KMS-11 (cell line): ENCODE data around the gene FAF1.
"Not testable (repeated sequence)": the region's sequence is repeated elsewhere in the genome, so short reads cannot be mapped to it uniquely, and the experiment has no call there.

Experiments
- H2AFZ ChIP-seq: fragments of 200-600 bp; sonication (generic); 2 replicates; pipeline ENCODE4 v1.6.1; 2016; ENCODE audit warnings: antibody characterized with exemption, mixed run types, low read depth
- H3K27ac ChIP-seq: fragments of 200-600 bp; sonication (generic); 2 replicates; pipeline ENCODE4 v1.6.1; 2016; ENCODE audit warnings: mild to moderate bottlenecking, mixed run types
- H3K27me3 ChIP-seq: fragments of 200-600 bp; sonication (generic); 2 replicates; pipeline ENCODE4 v1.6.1; 2017; ENCODE audit warnings: mild to moderate bottlenecking, low read depth, mixed run types, moderate library complexity; ENCODE audit not compliant: insufficient read depth
- H3K36me3 ChIP-seq: fragments of 200-600 bp; sonication (generic); 2 replicates; pipeline ENCODE4 v1.6.1; 2017; ENCODE audit warnings: mild to moderate bottlenecking, mixed run types; ENCODE audit not compliant: insufficient read depth
- H3K4me1 ChIP-seq: fragments of 200-600 bp; sonication (generic); 2 replicates; pipeline ENCODE4 v1.6.1; 2016; ENCODE audit warnings: mild to moderate bottlenecking, low read depth, mixed run types; ENCODE audit not compliant: poor library complexity, severe bottlenecking
- H3K4me2 ChIP-seq: fragments of 200-600 bp; sonication (generic); 2 replicates; pipeline ENCODE4 v1.7.0; 2016; ENCODE audit warnings: mild to moderate bottlenecking, mixed run types
- H3K4me3 ChIP-seq: fragments of 200-600 bp; sonication (generic); IDR thresholded peaks from 2 replicates; pipeline ENCODE4 v1.6.1; 2017; ENCODE audit warnings: low read depth, low read length, mixed read lengths; ENCODE audit not compliant: insufficient read depth
- H3K79me2 ChIP-seq: fragments of 200-600 bp; sonication (generic); 2 replicates; pipeline ENCODE4 v1.6.1; 2016; ENCODE audit warnings: low read depth, mixed run types; ENCODE audit not compliant: insufficient read depth
- H3K9ac ChIP-seq: fragments of 200-600 bp; sonication (generic); 2 replicates; pipeline ENCODE4 v1.6.1; 2016; ENCODE audit warnings: mild to moderate bottlenecking, mixed run types
- H4K20me1 ChIP-seq: fragments of 200-600 bp; sonication (generic); 2 replicates; pipeline ENCODE4 v1.6.1; 2016; ENCODE audit warnings: mild to moderate bottlenecking, mixed run types; ENCODE audit not compliant: insufficient read depth
- CTCF ChIP-seq: fragments of 200-600 bp; sonication (generic); conservative IDR thresholded peaks from 2 replicates; pipeline ENCODE4 v1.6.1; 2017; ENCODE audit warnings: low read depth, mild to moderate bottlenecking, antibody characterized with exemption, low read length, moderate library complexity, mixed read lengths

Gene FAF1

DNA sequence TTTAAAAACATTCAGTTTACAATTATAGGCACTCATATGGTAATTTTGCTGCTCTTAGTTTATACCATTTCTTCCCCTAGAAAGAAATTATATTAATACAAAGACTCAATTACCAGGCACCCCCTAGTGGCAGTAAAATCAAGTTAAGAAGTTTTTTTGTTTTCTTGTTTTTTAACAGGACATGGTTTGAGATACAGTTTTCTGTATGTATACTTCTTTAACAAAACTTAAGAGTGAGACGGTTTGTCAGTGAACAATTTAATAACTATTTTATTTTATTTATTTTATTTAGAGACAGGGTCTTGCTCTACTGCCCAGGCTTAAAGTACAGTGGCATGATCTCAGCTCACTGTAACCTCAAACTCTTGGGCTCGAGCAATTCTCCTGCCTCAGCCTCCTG, 224.6 kb downstream of the FAF1 start:
- H4K20me1 ChIP-seq, result no peaks in the 10 kb centered on the region
- peak; percentile 37; the same call in 1 of the 2 replicates for TF ChIP-seq CTCF
- no peaks in the 10 kb centered on the region for H3K27me3 ChIP-seq
- H2AFZ ChIP-seq, result no peak overlapping the region
- H3K36me3 ChIP-seq, result no peaks in the 10 kb centered on the region
- H3K9ac ChIP-seq, result no peak overlapping the region
- no peak overlapping the region for H3K4me2 ChIP-seq
- H3K27ac ChIP-seq, result no peak overlapping the region
- no peaks in the 10 kb centered on the region for H3K4me1 ChIP-seq
- no peak overlapping the region for H3K4me3 ChIP-seq
- no peaks in the 10 kb centered on the region for H3K79me2 ChIP-seq

GRCh38 chr1:50727578-50727977, 232.5 kb downstream of the FAF1 start:
- H3K27me3 ChIP-seq, H3K4me3 ChIP-seq, H3K79me2 ChIP-seq, H3K4me2 ChIP-seq, H3K9ac ChIP-seq, H2AFZ ChIP-seq, H3K4me1 ChIP-seq, H3K36me3 ChIP-seq, H3K27ac ChIP-seq, H4K20me1 ChIP-seq: not testable (repeated sequence)

GRCh38 chr1:50724626-50725286, 235.3 kb downstream of the FAF1 start:
- Histone ChIP-seq H3K27ac (no peak overlapping the region), H3K79me2 (no peaks in the 10 kb centered on the region), H4K20me1 (no peaks in the 10 kb centered on the region), H3K4me2 (no peak overlapping the region), H3K4me1 (peaks cover 6% of the 10 kb centered on the region), H3K36me3 (no peaks in the 10 kb centered on the region), H2AFZ (no peak overlapping the region), H3K9ac (no peak overlapping the region), H3K27me3 (no peaks in the 10 kb centered on the region), H3K4me3 (no peak overlapping the region)
- no peak for TF ChIP-seq CTCF

DNA sequence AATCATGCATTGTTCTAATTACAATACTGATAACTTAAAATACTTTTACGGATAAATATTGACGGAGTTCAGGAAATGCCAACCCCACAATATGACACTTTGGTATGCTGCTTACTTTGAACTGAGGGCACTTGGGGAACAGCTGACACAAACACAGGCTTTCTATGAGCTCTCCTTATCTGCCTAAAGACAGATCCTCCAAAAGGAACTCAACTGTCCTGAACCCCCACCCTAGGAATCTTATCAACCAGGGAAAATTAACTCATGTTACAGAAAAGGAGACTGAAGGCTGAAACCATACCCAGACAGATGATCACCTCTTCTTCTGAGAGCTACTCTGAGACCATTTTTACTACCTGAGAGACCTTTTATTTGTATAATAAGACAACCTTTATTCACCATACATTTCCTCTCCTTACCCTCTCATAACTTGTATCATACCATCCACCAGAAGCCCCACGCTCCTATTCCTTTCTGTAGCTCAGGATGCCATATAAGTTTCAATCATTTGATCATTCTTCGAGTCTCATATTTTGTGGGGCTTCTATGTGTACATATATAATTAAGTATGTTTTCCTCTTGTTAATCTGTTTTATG, 239.5 kb downstream of the FAF1 start:
- Histone ChIP-seq H3K36me3 (no peaks in the 10 kb centered on the region), H3K4me1 (peaks cover 6% of the 10 kb centered on the region), H2AFZ (no peak overlapping the region), H4K20me1 (no peaks in the 10 kb centered on the region), H3K9ac (no peak overlapping the region), H3K79me2 (no peaks in the 10 kb centered on the region), H3K4me3 (no peak overlapping the region), H3K4me2 (no peak overlapping the region), H3K27ac (no peak overlapping the region), H3K27me3 (no peaks in the 10 kb centered on the region)
- no peak for TF ChIP-seq CTCF

GRCh38 chr1:50719126-50719525, 240.9 kb downstream of the FAF1 start:
- Histone ChIP-seq H2AFZ (no peak overlapping the region), H3K4me3 (no peak overlapping the region), H3K27me3 (no peaks in the 10 kb centered on the region), H3K27ac (no peak overlapping the region), H3K9ac (no peak overlapping the region), H3K36me3 (no peaks in the 10 kb centered on the region), H4K20me1 (no peaks in the 10 kb centered on the region), H3K4me1 (no peaks in the 10 kb centered on the region), H3K4me2 (no peak overlapping the region), H3K79me2 (no peaks in the 10 kb centered on the region)
- TF ChIP-seq CTCF, result no peak
